SK-N-SH treated with all-trans-retinoic acid at 6 μM for 48 hours (cell line): Measurements from ENCODE around the gene ZC3H8.

Source experiments
- ATAC-seq: fragments of 200-7000 bp; cut with Tn5 transposase; 3 replicates; pipeline ENCODE4 v1.9.1; 2020; ENCODE audit warnings: mild to moderate bottlenecking, moderate library complexity
- BACH2 ChIP-seq: fragments of 250-450 bp; sonication (Bioruptor Pico); IDR thresholded peaks from 2 replicates; pipeline ENCODE4 v1.9.0; 2021; ENCODE audit warnings: mild to moderate bottlenecking, borderline replicate concordance
- CSRNP3 ChIP-seq: fragments of 250-450 bp; sonication (Bioruptor Pico); IDR thresholded peaks from 2 replicates; pipeline ENCODE4 v1.5.1; 2021; ENCODE audit warnings: mild to moderate bottlenecking, moderate library complexity
- ESRRG ChIP-seq: fragments of 250-450 bp; sonication (Bioruptor Pico); IDR thresholded peaks from 2 replicates; pipeline ENCODE4 v1.6.1; 2021; ENCODE audit warnings: mild to moderate bottlenecking
- GLIS3 ChIP-seq: fragments of 250-450 bp; sonication (Bioruptor Pico); IDR thresholded peaks from 2 replicates; pipeline ENCODE4 v1.5.0; 2020; ENCODE audit warnings: mild to moderate bottlenecking, moderate library complexity
- ISL1 ChIP-seq: fragments of 250-450 bp; sonication (Bioruptor Pico); IDR thresholded peaks from 2 replicates; pipeline ENCODE4 v2.1.2; 2022; ENCODE audit warnings: mild to moderate bottlenecking, moderate library complexity
- OSR1 ChIP-seq: fragments of 250-450 bp; sonication (Bioruptor Pico); IDR thresholded peaks from 2 replicates; pipeline ENCODE4 v1.8.0; 2022; ENCODE audit warnings: moderate library complexity, mild to moderate bottlenecking, inconsistent platforms
- POU6F1 ChIP-seq: fragments of 250-450 bp; sonication (Bioruptor Pico); IDR thresholded peaks from 2 replicates; pipeline ENCODE4 v1.8.0; 2021; ENCODE audit warnings: low read depth, mild to moderate bottlenecking, moderate library complexity, borderline replicate concordance
- PPARA ChIP-seq: fragments of 250-450 bp; sonication (Bioruptor Pico); IDR thresholded peaks from 2 replicates; pipeline ENCODE4 v1.5.0; 2020; ENCODE audit warnings: mild to moderate bottlenecking, borderline replicate concordance
- RARB ChIP-seq: fragments of 250-450 bp; sonication (Bioruptor Pico); IDR thresholded peaks from 2 replicates; pipeline ENCODE4 v1.8.0; 2021; ENCODE audit warnings: mild to moderate bottlenecking, moderate library complexity
- SNAI2 ChIP-seq: fragments of 250-450 bp; sonication (Bioruptor Pico); IDR thresholded peaks from 2 replicates; pipeline ENCODE4 v1.5.0; 2020; ENCODE audit warnings: mild to moderate bottlenecking, moderate library complexity
- TSHZ2 ChIP-seq: fragments of 250-450 bp; sonication (Bioruptor Pico); IDR thresholded peaks from 2 replicates; pipeline ENCODE4 v1.5.0; 2020; ENCODE audit warnings: mild to moderate bottlenecking, moderate library complexity
- ZC3H10 ChIP-seq: fragments of 250-450 bp; sonication (Bioruptor Pico); IDR thresholded peaks from 2 replicates; pipeline ENCODE4 v1.5.1; 2021; ENCODE audit warnings: mild to moderate bottlenecking, moderate library complexity
- ZNF70 ChIP-seq: fragments of 450-650 bp; formaldehyde crosslinking; IDR thresholded peaks from 2 replicates; pipeline ENCODE4 v1.5.0; 2020; ENCODE audit warnings: mild to moderate bottlenecking, moderate library complexity
- ZNF8 ChIP-seq: fragments of 450-650 bp; formaldehyde crosslinking; IDR thresholded peaks from 2 replicates; pipeline ENCODE4 v1.5.0; 2020; ENCODE audit warnings: mild to moderate bottlenecking, moderate library complexity
- TF ChIP-seq, protein P1 (sequence below): fragments of 250-450 bp; sonication (Bioruptor Pico); IDR thresholded peaks from 2 replicates; pipeline ENCODE4 v1.5.1; 2020; ENCODE audit warnings: low read depth, mild to moderate bottlenecking, moderate library complexity
- TF ChIP-seq, protein P2 (sequence below): fragments of 250-450 bp; sonication (Bioruptor Pico); IDR thresholded peaks from 2 replicates; pipeline ENCODE4 v1.8.0; 2020; ENCODE audit warnings: mild to moderate bottlenecking, moderate library complexity, borderline replicate concordance

The ZC3H8 gene

DNA sequence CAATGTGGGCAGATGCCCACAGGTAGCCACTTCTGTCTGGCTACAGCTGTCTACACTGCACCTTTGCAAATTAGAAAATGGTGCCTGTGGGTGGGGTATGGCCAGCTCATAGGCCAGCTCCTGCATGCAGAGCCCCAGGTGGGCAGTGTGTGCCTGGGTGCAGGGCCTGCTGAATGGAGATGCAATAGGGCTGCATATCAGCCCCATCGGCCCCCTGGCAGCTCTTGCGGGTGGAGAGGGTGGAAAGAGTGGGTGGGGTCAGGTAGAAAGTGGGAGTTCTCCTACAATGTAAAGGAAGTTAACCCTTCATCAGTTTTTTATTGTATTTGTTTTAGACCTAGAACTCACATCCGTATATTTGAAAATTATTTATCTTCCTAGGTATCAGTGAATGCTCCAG, 79.5 kb downstream of the ZC3H8 start:
- ATAC-seq, result no peak
- TF ChIP-seq BACH2 (no peak), OSR1 (no peak), GLIS3 (CRISPR knock-in tag) (no peak), RARB (CRISPR knock-in tag) (no peak), TSHZ2 (CRISPR knock-in tag) (no peak), ISL1 (CRISPR knock-in tag) (no peak), ZNF8 (CRISPR knock-in tag) (no peak), CSRNP3 (CRISPR knock-in tag) (no peak)
- TF ChIP-seq, protein P1, sequence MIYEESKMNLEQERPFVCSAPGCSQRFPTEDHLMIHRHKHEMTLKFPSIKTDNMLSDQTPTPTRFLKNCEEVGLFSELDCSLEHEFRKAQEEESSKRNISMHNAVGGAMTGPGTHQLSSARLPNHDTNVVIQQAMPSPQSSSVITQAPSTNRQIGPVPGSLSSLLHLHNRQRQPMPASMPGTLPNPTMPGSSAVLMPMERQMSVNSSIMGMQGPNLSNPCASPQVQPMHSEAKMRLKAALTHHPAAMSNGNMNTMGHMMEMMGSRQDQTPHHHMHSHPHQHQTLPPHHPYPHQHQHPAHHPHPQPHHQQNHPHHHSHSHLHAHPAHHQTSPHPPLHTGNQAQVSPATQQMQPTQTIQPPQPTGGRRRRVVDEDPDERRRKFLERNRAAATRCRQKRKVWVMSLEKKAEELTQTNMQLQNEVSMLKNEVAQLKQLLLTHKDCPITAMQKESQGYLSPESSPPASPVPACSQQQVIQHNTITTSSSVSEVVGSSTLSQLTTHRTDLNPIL, result no peak

GRCh38 chr2:112174383-112174782, 80.5 kb downstream of the ZC3H8 start:
- no peak for ATAC-seq
- TF ChIP-seq CSRNP3 (CRISPR knock-in tag) (no peak), ESRRG (CRISPR knock-in tag) (no peak), GLIS3 (CRISPR knock-in tag) (no peak)

DNA sequence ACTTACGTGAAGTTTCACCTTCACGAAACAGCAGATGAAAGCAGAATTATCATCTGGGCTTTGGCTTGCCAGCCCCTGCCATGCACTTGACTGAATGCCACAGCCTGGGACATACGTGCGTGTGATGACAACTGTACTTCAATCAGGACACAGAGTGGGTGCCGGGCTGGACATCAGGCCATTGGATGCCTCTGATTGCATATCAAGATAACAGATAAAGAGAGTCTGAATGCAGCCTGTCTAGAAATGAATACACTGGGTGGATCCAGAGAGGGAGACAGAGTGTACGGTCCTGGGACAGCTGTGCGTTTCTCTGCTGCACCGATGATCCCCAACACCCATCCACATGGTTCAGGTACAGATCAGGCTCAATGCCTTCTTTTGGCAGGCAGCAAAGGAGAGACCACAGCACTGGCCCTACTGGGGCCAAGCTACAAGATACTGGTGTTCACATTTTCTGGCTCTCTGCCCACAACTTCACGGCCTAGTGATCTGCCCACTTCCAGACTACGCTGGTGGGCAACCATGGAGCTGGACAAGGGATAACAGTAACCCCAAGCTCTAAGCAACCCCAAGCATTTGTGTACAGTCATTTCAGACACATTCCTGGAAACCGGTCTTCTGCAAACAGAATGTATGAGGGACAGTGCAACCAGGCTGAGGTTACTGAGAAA, 81.1 kb downstream of the ZC3H8 start:
- no peak for ATAC-seq
- TF ChIP-seq ZC3H10 (CRISPR knock-in tag), result no peak
- TF ChIP-seq, protein P2, sequence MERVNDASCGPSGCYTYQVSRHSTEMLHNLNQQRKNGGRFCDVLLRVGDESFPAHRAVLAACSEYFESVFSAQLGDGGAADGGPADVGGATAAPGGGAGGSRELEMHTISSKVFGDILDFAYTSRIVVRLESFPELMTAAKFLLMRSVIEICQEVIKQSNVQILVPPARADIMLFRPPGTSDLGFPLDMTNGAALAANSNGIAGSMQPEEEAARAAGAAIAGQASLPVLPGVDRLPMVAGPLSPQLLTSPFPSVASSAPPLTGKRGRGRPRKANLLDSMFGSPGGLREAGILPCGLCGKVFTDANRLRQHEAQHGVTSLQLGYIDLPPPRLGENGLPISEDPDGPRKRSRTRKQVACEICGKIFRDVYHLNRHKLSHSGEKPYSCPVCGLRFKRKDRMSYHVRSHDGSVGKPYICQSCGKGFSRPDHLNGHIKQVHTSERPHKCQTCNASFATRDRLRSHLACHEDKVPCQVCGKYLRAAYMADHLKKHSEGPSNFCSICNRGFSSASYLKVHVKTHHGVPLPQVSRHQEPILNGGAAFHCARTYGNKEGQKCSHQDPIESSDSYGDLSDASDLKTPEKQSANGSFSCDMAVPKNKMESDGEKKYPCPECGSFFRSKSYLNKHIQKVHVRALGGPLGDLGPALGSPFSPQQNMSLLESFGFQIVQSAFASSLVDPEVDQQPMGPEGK (CRISPR knock-in tag), result no peak
- no peak for TF ChIP-seq GLIS3 (CRISPR knock-in tag)
- TF ChIP-seq PPARA (CRISPR knock-in tag), result no peak
- no peak for TF ChIP-seq ZNF8 (CRISPR knock-in tag)
- TF ChIP-seq, protein P1, result no peak
- no peak for TF ChIP-seq POU6F1
- TF ChIP-seq ZNF70 (CRISPR knock-in tag), result no peak
- no peak for TF ChIP-seq SNAI2 (CRISPR knock-in tag)
- no peak for TF ChIP-seq TSHZ2 (CRISPR knock-in tag)
- no peak for TF ChIP-seq ESRRG (CRISPR knock-in tag)
